ENCODE measurements around the gene PRADC1.

DNA sequence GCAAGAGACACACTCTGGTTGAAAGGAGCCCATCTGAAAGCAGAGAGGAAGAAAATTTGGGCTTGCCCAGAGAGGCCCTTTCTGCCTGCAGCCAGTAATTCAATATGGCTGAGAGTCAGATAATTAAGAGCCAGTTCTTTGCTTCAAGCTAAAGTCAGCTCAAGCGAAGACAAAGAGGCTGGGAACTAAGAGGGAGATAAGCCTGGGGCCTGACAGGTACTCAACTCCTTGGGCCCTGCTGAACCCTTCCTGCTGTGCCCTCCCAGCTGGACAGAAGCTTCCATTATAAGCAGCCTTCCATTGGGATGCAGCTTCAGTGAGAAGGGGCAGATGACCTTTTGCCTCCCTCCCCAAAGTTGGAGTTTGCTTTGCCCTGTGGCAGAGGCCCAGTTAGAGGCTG is 39.2 kb upstream of the PRADC1 start:
- no peak for TF ChIP-seq POLR2A (IDR thresholded peaks at IDR 0.05)
- TF ChIP-seq, protein P1, sequence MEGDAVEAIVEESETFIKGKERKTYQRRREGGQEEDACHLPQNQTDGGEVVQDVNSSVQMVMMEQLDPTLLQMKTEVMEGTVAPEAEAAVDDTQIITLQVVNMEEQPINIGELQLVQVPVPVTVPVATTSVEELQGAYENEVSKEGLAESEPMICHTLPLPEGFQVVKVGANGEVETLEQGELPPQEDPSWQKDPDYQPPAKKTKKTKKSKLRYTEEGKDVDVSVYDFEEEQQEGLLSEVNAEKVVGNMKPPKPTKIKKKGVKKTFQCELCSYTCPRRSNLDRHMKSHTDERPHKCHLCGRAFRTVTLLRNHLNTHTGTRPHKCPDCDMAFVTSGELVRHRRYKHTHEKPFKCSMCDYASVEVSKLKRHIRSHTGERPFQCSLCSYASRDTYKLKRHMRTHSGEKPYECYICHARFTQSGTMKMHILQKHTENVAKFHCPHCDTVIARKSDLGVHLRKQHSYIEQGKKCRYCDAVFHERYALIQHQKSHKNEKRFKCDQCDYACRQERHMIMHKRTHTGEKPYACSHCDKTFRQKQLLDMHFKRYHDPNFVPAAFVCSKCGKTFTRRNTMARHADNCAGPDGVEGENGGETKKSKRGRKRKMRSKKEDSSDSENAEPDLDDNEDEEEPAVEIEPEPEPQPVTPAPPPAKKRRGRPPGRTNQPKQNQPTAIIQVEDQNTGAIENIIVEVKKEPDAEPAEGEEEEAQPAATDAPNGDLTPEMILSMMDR (IDR thresholded peaks at IDR 0.05): no peak
- TF ChIP-seq EP300 (IDR thresholded peaks at IDR 0.05): no peak
- no peak for TF ChIP-seq POLR2AphosphoS5 (IDR thresholded peaks at IDR 0.05)
